NCI-H2107 treated with DMSO at 0.1 percent for 48 hours (cell line): ENCODE measurements around the gene FAM120A.

Experiments used
- DNase-seq: peaks from one replicate; lab custom pipeline; 2025; ENCODE audit not compliant: unreplicated experiment; lab: John Stamatoyannopoulos, UW

The FAM120A gene

GRCh38 chr9:93552923-93553322 lies 101.4 kb downstream of the FAM120A start:
- no peak for DNase-seq

GRCh38 chr9:93555370-93555769 lies 103.9 kb downstream of the FAM120A start:
- no peak for DNase-seq

- DNase-seq = no peak
These were observed 106.1 kb downstream of the FAM120A start for GRCh38 chr9:93557366-93558137.

- DNase-seq = no peak
These were observed 107.0 kb downstream of the FAM120A start for GRCh38 chr9:93558503-93558902.

GRCh38 chr9:93560991-93561390 lies 109.5 kb downstream of the FAM120A start:
- DNase-seq = no peak

GRCh38 chr9:93562157-93562556 lies 110.7 kb downstream of the FAM120A start:
- DNase-seq = no peak

GRCh38 chr9:93565089-93565488 lies 113.6 kb downstream of the FAM120A start:
- DNase-seq = no peak

- peak; percentile 88 for DNase-seq
These were observed 115.2 kb downstream of the FAM120A start for GRCh38 chr9:93566408-93567270.

- DNase-seq = peak; percentile 21
These were observed 115.9 kb downstream of the FAM120A start for GRCh38 chr9:93567271-93567959.

- DNase-seq = no peak
These were observed 116.7 kb downstream of the FAM120A start for GRCh38 chr9:93568169-93568568.

GRCh38 chr9:93569621-93570174 lies 118.2 kb downstream of the FAM120A start:
- DNase-seq = no peak

GRCh38 chr9:93572221-93572620 lies 120.7 kb downstream of the FAM120A start:
- no peak for DNase-seq

GRCh38 chr9:93572636-93573515 lies 121.4 kb downstream of the FAM120A start:
- no peak for DNase-seq

- DNase-seq = no peak
These were observed 122.0 kb downstream of the FAM120A start for GRCh38 chr9:93573516-93573828.

- DNase-seq = no peak
These were observed 122.8 kb downstream of the FAM120A start for GRCh38 chr9:93574091-93574899.

- no peak for DNase-seq
These were observed 123.7 kb downstream of the FAM120A start for GRCh38 chr9:93574900-93575795.

- no peak for DNase-seq
These were observed 124.3 kb downstream of the FAM120A start for GRCh38 chr9:93575796-93576257.

- no peak for DNase-seq
These were observed 125.0 kb downstream of the FAM120A start, which contains the start of gene PHF2 for GRCh38 chr9:93576258-93577077. TSS of gene PHF2 (plus strand) at chr9:93576584. CDS start at chr9:93576774, 190 bp downstream.
